Measurements from ENCODE around the gene HACD2.

GRCh38 chr3:123467046-123467445 lies 117.8 kb downstream of the HACD2 start:
- TF ChIP-seq CTCF (IDR thresholded peaks at IDR 0.05) (no peak), ZFX (IDR thresholded peaks at IDR 0.05; ENCODE audit: borderline replicate concordance) (no peak)
